Measurements from ENCODE around the gene ZDHHC14. TPM values are rescaled to one million over a fixed set of nuclear protein-coding genes. Genes with fewer than 3 reads are reported as not detected.
A peak's percentile ranks its signal among the peaks of the same experiment; 100 is the strongest.
"Not testable (repeated sequence)": the region's sequence is repeated elsewhere in the genome, so short reads cannot be mapped to it uniquely, and the experiment has no call there.

The ZDHHC14 gene
- total RNA-seq, 1 donor from 2014 or later: 23.5 TPM

DNA sequence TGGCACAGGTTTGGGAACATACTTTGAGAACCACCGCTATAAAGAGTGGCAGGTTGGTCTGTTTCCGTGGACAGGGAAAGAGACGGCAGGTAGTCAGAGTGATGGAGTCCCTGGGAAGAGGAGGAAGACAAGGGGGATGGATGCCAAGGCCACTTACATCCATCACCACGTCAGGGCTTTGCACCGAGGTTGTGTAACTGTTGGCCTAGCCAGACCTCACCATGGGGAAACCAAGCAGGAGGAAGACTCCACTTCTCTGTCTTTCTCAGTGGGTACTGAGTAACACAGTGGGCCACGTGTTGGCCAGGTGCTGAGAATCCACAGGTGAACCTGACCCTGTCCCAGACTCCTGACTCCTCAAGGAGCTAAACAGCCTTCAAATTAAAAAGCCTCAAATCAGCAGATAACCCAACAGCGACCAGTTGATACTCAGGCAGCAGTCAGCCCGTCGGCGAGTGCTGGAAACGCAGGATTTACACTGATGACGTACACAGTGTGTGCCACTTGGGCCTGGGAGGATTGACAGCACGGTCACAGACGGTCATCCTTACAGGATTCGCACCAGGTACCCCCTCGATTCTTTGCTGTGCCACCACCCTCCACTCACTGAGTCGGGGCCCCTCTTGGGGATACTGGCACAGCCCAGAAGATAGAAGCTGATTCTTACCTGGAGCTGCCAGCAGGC is 307.4 kb downstream of the ZDHHC14 start:
- no peak for DNase-seq (ENCODE audit: low spot score)

DNA sequence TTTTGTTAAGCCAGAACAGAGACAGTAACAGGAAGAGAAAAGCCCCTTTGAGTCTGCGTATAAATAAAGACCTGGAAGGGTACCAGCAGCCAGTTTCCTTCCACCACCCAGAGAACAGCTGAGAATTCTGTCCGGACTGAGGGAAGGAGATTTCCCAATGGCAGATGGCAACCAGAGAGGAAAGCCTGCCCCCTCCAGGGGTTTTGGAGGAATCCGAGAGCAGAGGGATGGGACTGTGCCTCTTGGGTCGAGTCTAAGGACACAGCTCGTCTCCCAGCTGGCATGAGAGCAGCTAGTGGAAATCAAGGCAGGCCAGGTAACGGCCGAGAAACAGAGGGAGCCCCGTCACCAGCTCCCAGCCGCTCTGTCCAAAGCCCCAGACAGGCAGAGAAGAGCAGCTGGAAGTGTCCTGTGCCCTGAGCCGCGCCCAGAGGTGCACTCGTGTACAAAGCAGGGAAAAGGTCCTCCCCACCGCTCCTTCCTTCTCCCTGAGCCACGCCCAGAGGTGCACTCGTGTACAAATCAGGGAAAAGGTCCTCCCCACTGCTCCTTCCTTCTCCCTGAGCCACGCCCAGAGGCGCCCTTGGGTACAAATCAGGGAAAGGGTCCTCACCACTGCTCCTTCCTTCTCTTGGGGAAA is 308.1 kb downstream of the ZDHHC14 start:
- DNase-seq (ENCODE audit: low spot score): peak; percentile 60

DNA sequence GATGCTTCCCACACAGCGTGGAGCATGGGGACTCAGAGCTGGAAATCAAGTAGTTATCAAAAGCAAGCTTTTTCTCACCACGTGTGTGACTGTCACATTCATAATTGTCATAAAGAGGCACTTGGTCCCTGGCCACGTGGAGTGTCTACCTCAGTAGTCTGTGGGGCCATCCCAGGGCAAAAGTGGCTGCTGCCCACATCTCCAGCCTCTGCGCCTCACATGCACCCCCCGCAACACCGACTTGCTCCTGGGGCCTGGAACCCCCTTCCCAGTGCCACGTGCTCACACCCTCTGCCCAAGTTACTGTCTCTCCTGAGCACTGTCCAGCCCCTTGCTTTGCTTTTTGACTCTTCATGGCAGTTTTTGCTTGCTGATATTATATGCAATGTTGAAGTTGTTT is 308.9 kb downstream of the ZDHHC14 start:
- no peak for DNase-seq (ENCODE audit: low spot score)

DNA sequence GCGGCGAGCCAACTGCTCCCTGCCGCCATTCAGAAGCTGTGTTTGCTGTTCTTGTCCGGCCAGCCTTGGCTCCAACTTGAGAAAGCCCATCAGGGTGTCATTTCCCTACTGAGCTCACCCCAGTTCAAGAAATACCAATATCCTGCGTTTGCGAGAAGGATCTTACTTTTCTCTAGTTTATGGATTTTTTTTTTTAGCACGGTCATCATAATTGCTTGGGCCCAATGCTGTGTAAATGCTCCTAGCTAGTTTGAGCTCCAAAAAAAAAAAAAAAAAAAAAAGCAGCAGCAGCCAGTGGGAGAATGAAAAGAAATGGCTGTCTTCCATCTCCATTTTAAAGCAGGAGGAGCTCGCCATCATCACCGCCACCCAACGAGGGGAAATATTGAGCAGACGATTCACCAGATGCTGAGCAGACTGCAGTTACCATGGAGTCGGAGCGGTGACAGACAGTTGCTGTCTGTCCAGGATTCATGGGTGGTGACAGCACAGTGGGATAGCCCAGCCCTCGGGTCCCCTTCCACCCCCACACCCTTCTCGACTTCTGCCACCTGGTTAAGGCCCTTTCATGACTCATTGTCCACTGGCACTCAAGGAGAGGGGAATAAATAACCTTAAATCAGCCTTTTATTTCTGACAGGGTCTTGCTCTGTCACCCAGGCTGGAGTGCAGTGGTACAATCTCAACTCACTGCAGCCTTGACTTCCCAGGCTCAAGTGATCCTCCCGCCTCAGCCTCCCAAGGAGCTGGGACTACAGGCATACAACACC is 309.6 kb downstream of the ZDHHC14 start:
- no peak for DNase-seq (ENCODE audit: low spot score)

DNA sequence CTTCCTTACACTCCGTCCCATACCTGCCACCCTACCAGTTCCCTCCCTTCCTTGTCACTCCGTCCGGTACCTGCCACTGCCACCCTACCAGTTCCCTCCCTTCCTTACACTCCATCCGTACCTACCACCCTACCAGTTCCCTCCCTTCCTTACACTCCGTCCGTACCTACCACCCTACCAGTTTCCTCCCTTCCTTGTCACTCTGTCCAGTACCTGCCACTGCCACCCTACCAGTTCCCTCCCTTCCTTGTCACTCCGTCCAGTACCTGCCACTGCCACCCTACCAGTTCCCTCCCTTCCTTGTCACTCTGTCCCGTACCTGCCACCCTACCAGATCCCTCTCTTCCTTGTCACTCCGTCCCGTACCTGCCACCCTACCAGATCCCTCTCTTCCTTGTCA is 310.6 kb downstream of the ZDHHC14 start:
- not testable (repeated sequence) for DNase-seq (ENCODE audit: low spot score)

DNA sequence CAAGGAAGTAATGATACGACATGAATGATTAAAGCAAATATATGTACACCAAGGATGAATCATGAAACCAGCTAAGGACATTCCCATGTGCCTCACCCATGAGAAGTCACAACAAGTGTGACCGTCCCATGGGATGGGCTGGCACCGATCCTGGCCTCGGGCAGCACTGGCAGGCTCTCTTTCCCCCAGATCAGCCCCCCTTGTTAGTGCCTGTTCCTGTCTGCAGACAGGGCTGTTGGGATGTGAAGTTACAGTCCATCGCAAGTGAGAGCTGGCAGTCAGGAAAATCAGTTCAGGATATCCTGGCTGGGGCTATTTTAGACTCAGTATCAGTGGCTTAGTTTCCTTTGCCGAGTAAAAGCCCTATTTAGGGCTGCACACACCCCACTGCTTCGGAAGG is 312.9 kb downstream of the ZDHHC14 start:
- no peak for DNase-seq (ENCODE audit: low spot score)

DNA sequence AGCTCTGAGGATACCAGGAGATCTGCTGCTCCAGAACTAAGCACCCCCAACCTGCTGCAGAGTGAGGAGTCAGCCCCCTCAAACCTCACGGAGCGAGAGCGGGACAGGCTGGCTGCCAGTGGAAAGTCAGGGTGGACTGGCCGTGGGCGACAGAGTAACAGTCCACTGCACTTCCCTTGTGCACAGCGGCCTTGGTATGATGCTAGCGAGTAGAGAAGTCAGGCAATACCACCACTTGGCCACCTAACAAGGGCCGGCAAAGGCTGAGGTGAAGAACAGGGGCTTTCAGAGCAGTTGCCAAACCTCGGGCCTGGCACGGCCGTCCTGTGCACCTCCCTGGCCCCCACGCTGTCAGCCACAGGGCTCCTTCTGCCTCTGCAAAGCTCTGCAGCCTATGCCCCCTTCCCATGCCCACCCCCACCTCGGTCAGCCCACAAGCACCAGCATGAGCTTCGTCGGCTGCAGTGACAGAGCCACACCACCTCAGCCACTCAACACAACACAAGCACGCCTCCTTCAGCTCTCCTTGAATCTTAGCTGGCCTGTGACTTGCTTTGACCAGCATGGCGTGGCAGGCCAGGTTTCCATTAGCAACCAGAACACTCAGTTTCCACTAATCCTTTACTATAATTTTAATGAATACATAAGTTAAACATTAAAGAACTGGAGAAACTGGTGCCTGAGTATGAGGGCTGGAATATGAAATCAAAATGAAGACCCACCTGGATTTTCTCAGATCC is 314.5 kb downstream of the ZDHHC14 start:
- no peak for DNase-seq (ENCODE audit: low spot score)

DNA sequence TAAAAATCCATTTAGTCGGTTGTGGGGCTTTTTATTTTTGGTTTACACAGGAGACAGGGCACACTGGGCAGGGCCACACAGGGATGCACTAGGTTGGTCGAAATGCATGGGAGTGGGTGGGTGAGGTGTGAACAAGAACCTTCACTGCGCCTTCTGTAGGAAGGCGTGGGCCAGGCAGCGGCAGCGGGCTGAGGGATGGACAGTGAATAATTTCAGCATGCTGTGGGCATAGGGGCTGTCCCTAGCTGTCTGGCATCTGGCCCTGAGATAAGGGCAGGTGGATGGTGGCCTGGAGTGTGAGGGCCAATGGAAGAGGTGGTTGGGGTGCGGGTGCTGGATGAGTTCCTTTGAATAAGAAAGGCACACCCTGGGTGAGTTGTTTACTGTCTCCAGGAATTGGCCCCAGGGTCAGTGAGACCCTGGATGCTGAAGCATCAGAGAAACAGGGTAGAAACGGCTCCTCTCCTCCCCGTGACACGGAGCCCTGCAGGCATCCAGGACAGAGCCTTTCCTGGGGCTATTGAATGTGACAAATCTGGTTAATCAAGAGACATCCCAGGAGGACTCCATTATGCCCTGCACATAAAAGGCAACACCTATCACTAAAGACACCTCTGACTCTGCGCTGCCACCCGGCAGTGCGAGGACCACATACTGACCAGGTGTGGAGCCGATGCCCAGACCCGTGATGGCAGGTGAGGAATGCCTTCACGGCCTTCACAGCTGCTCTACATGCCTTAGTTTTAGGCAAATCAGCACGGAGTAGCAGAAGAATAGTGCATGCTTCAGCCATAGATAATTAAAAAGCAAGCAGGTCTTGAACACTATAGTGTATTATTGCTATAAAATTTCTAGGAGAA is 319.0 kb downstream of the ZDHHC14 start:
- no peak for DNase-seq (ENCODE audit: low spot score)

DNA sequence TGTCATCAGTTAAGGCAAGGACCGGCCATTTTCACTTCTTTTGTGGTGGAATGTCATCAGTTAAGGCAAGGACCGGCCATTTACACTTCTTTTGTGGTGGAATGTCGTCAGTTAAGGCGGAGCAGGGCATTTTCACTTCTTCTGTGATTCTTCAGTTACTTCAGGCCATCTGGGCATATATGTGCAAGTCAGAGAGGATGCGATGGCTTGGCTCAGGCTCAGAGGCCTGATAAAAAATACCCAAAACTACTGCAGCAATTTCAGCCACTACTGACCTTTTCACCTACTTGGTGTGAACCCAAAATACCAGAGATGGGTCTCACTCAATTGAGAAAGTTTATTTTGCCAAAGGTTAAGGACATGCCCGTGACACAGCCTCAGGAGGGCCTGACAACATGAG is 325.4 kb downstream of the ZDHHC14 start:
- not testable (repeated sequence) for DNase-seq (ENCODE audit: low spot score)

DNA sequence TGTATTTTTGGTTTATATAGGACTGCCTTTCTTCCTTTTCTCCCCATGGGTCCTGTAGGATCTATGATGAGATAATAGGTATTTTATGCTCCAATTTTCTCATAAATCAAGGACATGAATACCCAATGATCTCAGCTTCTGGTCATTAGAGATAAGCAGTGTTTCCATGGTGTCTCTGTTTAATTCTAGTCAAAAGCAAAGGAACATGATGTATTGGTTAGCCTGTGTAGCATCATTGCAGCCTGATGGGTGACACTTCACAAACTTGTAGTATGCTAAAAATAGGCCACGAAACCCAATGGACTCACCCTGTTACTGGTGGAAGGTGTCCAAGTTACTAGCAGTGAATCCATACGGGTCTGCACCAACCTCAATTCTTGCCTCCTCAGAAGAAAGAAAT is 325.9 kb downstream of the ZDHHC14 start:
- DNase-seq (ENCODE audit: low spot score): no peak

DNA sequence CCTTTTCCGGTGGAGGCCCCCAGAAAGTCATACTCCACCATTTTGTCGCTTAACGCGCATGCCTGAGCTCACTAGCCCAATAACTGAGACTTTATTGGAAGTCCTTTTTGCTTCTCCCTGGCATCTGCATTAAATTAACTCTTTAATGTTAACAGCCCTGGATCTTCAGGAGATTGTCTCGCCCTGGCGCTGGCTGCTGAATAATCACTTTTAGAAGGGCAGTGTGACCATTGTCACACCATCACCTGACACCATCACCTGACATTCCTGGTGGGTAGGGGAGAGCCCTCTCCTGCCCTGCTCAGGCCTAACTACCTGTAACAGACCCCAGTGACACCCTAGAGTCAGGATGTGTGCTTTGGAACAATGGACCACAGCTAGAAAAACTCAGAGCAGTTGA is 326.6 kb downstream of the ZDHHC14 start:
- DNase-seq (ENCODE audit: low spot score): no peak

DNA sequence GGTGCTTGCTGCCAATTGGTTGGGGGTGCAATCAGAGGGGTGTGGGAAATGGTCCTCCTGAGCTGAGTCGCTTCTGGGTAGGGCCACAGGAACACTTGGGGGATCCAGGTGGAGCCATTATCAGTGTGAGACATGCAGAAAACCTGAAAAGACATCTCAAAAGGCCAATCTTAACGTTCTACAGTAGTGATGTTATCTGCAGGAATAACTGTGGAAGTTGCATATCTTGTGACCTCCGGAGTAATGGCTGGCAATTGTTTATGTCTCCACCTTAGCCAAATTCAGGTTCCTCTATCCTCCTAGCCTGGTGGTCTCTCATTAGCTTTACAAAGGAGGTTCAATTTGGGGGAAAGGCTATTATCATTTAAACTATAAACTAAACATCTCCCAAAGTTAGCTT is 327.2 kb downstream of the ZDHHC14 start:
- no peak for DNase-seq (ENCODE audit: low spot score)

DNA sequence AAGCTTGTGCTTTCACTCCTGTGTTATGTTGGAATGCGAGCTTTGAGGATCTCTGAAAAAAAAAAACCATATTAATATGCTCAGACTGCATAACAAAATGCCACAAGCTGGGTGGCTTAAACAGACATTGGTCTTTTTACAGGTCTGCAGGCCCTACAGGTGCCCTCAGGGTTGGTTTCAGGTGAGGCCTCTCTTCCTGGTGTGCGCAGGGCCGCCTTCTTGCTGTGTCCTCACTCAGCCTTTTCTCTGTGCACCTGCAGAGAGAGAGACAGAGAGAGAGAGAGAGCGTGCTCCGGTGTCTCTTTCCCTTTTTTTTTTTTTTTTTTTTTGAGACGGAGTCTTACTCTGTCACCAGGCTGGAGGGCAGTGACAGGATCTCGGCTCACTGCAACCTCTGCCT is 327.9 kb downstream of the ZDHHC14 start:
- no peak for DNase-seq (ENCODE audit: low spot score)

DNA sequence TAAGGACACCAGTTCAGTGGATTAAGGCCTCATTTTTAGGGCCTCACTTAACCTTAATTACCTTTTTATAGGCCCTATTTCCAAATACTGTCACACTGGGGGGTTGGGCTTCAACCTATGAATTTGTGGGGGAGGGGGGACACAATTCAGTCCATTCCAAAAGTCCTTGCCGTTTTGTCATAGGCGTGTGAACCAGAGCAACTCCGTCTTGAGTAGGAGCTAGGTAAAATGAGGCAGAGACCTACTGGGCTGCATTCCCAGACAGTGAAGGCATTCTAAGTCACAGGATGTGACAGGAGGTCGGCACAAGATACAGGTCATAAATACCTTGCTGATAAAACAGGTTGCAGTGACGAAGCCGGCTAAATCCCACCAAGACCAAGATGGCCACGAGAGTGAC is 328.6 kb downstream of the ZDHHC14 start:
- no peak for DNase-seq (ENCODE audit: low spot score)

DNA sequence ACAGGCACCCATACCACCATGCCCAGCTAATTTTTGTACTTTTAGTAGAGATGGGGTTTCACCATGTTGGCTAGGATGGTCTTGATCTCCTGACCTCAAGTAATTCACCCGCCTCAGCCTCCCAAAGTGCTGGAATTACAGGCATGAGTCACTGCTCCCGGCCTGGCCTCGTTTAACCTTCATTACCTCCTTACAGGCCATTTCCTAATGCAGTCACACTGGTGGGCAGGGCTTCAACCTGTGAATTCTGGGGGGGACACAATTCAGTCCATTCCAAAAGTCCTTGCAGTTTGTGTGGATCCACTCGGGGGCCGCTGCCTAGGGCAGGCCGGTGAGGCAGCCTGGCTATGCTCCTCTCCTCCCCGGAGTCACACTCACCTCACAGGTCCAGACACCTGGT is 329.6 kb downstream of the ZDHHC14 start:
- DNase-seq (ENCODE audit: low spot score): no peak

DNA sequence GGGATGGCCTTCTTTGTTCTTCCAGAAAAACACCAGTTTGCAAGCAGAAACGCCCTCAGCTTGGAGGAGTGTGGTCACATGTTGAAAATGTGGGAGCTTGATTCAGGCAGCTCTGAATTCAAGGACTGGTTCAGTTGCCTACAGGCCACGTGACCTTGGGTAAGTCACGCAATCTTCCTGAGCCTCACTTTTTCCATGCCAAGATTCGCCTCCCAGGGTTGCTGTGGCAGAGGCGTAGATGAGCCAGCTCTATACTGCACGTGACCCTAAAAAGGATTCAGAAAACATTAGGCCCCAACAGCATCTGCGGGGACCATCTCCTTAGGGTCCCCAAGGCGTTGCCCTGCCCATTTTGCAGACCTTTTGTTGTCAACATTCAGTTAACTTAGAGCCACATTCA is 330.1 kb downstream of the ZDHHC14 start:
- no peak for DNase-seq (ENCODE audit: low spot score)

DNA sequence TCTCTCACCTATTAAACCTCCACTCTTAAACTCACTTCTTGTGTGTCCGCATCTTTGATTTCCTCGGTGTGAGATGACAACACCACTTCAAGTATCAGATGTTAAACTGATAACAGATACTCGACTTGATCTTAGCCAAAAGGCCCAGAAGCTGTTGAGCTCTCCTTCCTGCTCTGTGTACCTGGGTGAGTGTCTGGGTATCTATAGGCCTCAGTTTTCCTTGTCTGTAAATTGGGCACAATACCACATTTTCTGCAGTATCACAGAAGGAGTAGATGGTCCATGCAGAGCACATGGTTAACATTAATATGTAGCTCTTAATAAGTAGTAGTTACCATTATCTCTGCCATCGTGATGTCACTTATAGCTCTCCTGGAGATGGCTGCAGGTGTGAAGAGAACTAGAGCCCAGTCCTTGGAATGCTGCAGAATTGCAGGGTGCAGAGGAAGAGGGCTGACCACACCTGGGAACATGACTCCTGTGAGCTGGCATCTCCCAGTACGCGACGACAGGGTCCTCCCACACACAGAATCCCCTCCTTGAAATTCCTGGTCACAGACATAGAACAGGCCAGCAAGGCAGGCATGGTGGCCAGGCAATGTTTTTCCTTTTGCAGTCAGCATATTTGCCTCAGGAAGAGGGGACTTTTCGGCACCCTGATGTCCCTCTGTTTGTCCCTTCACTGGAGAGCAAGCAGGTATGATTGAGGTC is 331.8 kb downstream of the ZDHHC14 start:
- DNase-seq (ENCODE audit: low spot score): no peak

DNA sequence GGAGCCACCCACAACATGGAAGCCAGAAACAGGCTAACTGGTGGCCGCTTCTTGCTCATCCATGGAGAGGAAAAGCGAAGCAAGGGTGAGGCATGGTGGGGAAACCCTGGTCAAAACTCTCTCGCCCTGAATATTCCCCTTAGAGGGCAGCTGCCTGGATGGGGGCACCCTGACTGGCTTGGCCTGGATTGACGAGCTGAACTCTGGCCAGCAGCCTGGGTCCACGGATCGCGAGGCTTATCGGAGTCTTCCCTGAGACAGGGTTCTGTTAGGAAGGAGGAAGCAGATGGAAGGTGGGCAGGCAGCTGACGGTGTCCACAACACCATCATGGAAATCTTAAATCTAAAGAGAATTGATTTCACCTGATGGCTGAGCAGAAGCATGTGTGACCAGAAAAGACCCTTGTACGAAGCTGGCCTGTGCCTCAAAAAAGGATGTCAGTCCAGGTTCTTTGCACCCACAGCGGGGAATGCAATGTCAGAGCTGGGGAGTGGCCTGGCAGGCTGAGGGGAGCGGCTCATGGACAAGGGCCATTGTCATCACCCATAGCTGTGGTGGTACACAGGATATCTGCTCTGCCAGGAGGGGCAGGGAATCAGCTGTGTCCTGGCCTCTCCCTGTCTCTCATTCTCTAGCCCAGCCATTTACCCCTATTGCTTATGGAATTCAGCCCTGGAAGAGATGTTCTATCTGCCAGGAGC is 332.6 kb downstream of the ZDHHC14 start:
- DNase-seq (ENCODE audit: low spot score): no peak

DNA sequence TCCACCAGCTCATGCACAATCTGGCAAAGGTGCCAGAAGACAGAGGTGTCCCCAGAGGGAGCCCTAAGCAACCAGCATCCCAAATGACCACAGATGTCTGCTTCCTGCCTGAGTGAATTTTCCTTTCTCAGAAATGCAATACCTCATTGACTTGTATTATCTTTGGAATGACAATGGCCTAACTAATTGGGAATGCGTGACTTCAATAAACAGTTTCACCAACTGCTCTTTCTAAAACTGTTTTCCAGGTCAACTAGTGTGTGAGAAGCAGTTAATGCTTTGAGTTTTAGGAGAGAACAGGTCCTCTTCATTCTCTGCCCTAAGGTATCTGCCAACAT is 333.1 kb downstream of the ZDHHC14 start:
- DNase-seq (ENCODE audit: low spot score): no peak

DNA sequence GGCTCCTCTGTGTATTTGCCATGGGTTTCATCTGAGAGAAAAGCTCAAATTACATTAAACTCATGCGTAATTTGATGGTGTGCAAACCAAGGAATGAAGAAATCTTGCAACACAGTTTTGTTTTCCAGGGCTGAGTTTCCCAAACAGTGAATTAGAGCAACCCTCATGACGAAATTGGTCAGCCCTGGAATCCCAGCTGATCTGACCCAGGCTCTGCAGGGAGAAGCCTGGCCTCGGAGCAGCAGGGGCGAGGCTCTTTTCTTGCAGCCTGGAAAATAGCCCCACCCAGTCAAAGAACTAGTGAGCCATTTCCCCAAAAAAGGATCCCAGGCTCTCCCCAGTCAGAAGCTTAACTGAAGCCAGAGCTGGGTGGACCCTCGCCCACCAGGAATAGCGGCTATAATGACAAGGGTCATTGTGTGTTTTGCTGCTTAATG is 334.8 kb downstream of the ZDHHC14 start:
- peak; percentile 55 for DNase-seq (ENCODE audit: low spot score)
